Skin epidermis (tissue), 12 donors: ENCODE data around the gene PRSS2.
A peak's percentile ranks its signal among the peaks of the same experiment; 100 is the strongest.
"Not testable (repeated sequence)": the region's sequence is repeated elsewhere in the genome, so short reads cannot be mapped to it uniquely, and the experiment has no call there.

Experiments used
- H3K27ac ChIP-seq, 21 experiments: fragments of 200-600 bp; sonication (generic) in 11 of 21; one replicate each; pipeline ENCODE4 v1.5.0; 2020; ENCODE audit warnings: mild to moderate bottlenecking in 3 of 21, inconsistent platforms in 2 of 21, moderate library complexity in 2 of 21
- H3K4me3 ChIP-seq, 7 experiments: fragments of 200-600 bp; sonication (generic) in 2 of 7; one replicate each; pipeline ENCODE4 v1.5.0; 2020; ENCODE audit warnings: inconsistent platforms in 2 of 7, mild to moderate bottlenecking in 2 of 7, moderate library complexity in 1 of 7

The PRSS2 gene

GRCh38 chr7:142754681-142755575 is 15.8 kb upstream of the PRSS2 start:
- no peak overlapping the region for H3K4me3 ChIP-seq
- peak overlapping the region in 1 of 21 experiments; percentile 35 for H3K27ac ChIP-seq

GRCh38 chr7:142758312-142758711 is 12.5 kb upstream of the PRSS2 start:
- H3K4me3 ChIP-seq, H3K27ac ChIP-seq: not testable (repeated sequence)

GRCh38 chr7:142759433-142759832 is 11.3 kb upstream of the PRSS2 start:
- H3K27ac ChIP-seq, result no peak overlapping the region
- H3K4me3 ChIP-seq, result no peak overlapping the region

GRCh38 chr7:142760071-142760642 is 10.6 kb upstream of the PRSS2 start:
- H3K27ac ChIP-seq, result no peak overlapping the region

GRCh38 chr7:142761606-142762005 is 9.2 kb upstream of the PRSS2 start:
- H3K27ac ChIP-seq, H3K4me3 ChIP-seq: not testable (repeated sequence)

More at GRCh38 chr7:142760071-142760642, 10.6 kb upstream of the PRSS2 start:
- no peak overlapping the region for H3K4me3 ChIP-seq

GRCh38 chr7:142762104-142762503 is 8.7 kb upstream of the PRSS2 start:
- Histone ChIP-seq H3K4me3 (no peak overlapping the region), H3K27ac (no peak overlapping the region)

GRCh38 chr7:142767451-142767850 is 3.3 kb upstream of the PRSS2 start:
- no peak overlapping the region for H3K4me3 ChIP-seq
- H3K27ac ChIP-seq, result no peak overlapping the region

GRCh38 chr7:142767861-142768260 is 2.9 kb upstream of the PRSS2 start:
- H3K4me3 ChIP-seq, result no peak overlapping the region
- no peak overlapping the region for H3K27ac ChIP-seq

- H3K4me3 ChIP-seq, H3K27ac ChIP-seq: not testable (repeated sequence)
These were observed 1.9 kb upstream of the PRSS2 start for GRCh38 chr7:142768885-142769284.

- Histone ChIP-seq H3K4me3 (no peak overlapping the region), H3K27ac (no peak overlapping the region)
These were observed 568 bp downstream of the PRSS2 start for GRCh38 chr7:142771353-142771723.

- Histone ChIP-seq H3K4me3 (no peak overlapping the region), H3K27ac (no peak overlapping the region)
These were observed 1.3 kb downstream of the PRSS2 start for GRCh38 chr7:142772051-142772450.

- Histone ChIP-seq H3K4me3 (no peak overlapping the region), H3K27ac (no peak overlapping the region)
These were observed 1.9 kb downstream of the PRSS2 start for GRCh38 chr7:142772673-142773072.

GRCh38 chr7:142773230-142773629 is 2.5 kb downstream of the PRSS2 start:
- H3K27ac ChIP-seq, result no peak overlapping the region
- H3K4me3 ChIP-seq, result no peak overlapping the region

GRCh38 chr7:142773937-142774744 is 3.4 kb downstream of the PRSS2 start:
- H3K27ac ChIP-seq, result no peak overlapping the region
- H3K4me3 ChIP-seq, result no peak overlapping the region

- Histone ChIP-seq H3K27ac (no peak overlapping the region), H3K4me3 (no peak overlapping the region)
These were observed 4.1 kb downstream of the PRSS2 start for GRCh38 chr7:142774826-142775225.

- not testable (repeated sequence) for H3K27ac ChIP-seq, H3K4me3 ChIP-seq
These were observed 4.8 kb downstream of the PRSS2 start for GRCh38 chr7:142775351-142776115.

- no peak overlapping the region for H3K4me3 ChIP-seq
These were observed 5.6 kb downstream of the PRSS2 start for GRCh38 chr7:142776206-142776844.

GRCh38 chr7:142776845-142777225 is 6.1 kb downstream of the PRSS2 start:
- peak overlapping the region in 1 of 21 experiments; percentile 54 for H3K27ac ChIP-seq
- not testable (repeated sequence) for H3K4me3 ChIP-seq

More at GRCh38 chr7:142776206-142776844, 5.6 kb downstream of the PRSS2 start:
- H3K27ac ChIP-seq, result peak overlapping the region in 1 of 21 experiments; percentile 54

GRCh38 chr7:142777318-142777717 is 6.5 kb downstream of the PRSS2 start:
- H3K27ac ChIP-seq, result no peak overlapping the region
- no peak overlapping the region for H3K4me3 ChIP-seq
